ENCODE results near the gene P2RX3.

The P2RX3 gene

GRCh38 chr11:57306161-57306876, 31.8 kb upstream of the P2RX3 start:
- DNase-seq (ENCODE audit: low spot score): no peak
- Histone ChIP-seq H3K27ac (no peak overlapping the region), H3K4me3 (no peak overlapping the region)
- TF ChIP-seq, protein P1, sequence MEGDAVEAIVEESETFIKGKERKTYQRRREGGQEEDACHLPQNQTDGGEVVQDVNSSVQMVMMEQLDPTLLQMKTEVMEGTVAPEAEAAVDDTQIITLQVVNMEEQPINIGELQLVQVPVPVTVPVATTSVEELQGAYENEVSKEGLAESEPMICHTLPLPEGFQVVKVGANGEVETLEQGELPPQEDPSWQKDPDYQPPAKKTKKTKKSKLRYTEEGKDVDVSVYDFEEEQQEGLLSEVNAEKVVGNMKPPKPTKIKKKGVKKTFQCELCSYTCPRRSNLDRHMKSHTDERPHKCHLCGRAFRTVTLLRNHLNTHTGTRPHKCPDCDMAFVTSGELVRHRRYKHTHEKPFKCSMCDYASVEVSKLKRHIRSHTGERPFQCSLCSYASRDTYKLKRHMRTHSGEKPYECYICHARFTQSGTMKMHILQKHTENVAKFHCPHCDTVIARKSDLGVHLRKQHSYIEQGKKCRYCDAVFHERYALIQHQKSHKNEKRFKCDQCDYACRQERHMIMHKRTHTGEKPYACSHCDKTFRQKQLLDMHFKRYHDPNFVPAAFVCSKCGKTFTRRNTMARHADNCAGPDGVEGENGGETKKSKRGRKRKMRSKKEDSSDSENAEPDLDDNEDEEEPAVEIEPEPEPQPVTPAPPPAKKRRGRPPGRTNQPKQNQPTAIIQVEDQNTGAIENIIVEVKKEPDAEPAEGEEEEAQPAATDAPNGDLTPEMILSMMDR (IDR thresholded peaks at IDR 0.05): no peak

DNA sequence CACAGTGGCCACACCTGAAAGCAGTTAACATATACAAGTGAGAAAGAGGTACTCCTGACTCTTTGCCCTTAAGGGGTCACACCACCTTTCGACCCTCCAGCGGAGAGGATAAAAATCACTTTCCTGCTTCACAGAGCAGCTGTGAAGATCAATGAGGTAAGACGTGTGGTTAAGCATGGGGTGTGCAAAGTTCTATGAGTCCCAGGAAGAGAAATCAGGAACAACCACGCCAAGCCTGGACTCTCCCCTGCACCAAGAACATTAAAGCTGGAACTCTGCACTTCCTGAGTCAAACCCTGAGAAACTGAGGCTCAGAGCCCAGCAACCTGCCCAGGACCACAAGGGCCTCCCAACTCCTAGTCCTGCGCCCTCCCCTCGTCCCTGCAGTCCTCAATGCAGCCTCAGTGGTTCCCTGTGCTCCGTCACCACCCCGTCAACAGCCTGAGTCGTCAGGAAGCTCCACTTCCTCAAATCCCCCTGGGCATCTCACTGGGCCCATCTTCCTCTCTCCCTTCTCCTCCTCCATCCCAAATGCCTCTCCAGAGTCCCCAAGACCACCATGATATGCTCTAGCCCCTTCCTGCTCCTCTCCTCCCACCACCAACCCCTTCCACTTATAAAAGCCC, 31.1 kb upstream of the P2RX3 start:
- TF ChIP-seq, protein P1 (IDR thresholded peaks at IDR 0.05): no peak
- H3K4me3 ChIP-seq: no peak overlapping the region
- no peak for DNase-seq (ENCODE audit: low spot score)
- H3K27ac ChIP-seq: peak overlapping the region in 1 of 2 donors; percentile 13

- TF ChIP-seq, protein P1 (IDR thresholded peaks at IDR 0.05): no peak
- DNase-seq (ENCODE audit: low spot score): no peak
- H3K27ac ChIP-seq: peak overlapping the region in 1 of 2 donors; percentile 13
- H3K4me3 ChIP-seq: no peak overlapping the region
Observed at GRCh38 chr11:57307666-57308270, 30.4 kb upstream of the P2RX3 start.

DNA sequence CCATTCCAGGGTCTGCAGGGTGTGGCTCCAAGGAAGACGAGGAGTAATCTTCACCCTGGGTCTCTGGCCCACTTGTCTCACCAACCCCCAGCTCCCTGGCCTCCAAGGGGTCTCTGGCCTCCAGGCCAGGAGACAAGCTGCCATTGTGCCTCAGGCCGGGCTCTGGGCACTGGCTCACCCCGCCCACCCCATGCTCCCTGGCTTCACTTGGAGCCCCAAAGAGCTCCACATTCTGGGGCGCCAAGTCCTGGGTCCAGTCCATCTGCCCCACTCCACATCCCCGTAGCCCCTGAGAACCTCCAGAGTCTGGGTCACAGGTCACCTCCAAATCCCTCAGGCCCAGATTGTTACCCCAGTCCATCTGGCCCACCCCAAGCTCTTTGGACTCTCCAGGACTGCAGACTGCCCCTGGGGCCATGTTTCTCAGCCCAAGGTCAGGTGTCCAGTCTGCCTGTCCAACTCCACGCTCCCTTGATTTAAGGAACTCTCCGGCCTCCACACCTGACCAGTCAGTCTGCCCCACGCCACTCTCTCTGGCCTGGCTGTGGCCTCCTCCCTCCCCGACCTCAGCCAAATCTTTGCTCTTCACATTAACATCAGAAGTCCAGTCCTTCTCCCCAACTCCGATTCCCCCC, 29.6 kb upstream of the P2RX3 start:
- Histone ChIP-seq H3K4me3 (peak overlapping the region; percentile 16), H3K27ac (peak overlapping the region in 1 of 2 donors; percentile 35)
- no peak for DNase-seq (ENCODE audit: low spot score)
- TF ChIP-seq, protein P1 (IDR thresholded peaks at IDR 0.05): no peak

GRCh38 chr11:57309106-57310059, 28.8 kb upstream of the P2RX3 start:
- Histone ChIP-seq H3K4me3 (peak overlapping the region; percentile 86), H3K27ac (peak overlapping the region; percentile 23 to 99)
- DNase-seq (ENCODE audit: low spot score): no peak
- TF ChIP-seq, protein P1 (IDR thresholded peaks at IDR 0.05): no peak

- Histone ChIP-seq H3K4me3 (peak overlapping the region; percentile 86), H3K27ac (peak overlapping the region; percentile 86 to 99)
- TF ChIP-seq, protein P1 (IDR thresholded peaks at IDR 0.05): no peak
- no peak for DNase-seq (ENCODE audit: low spot score)
Observed at GRCh38 chr11:57310091-57310490, 28.1 kb upstream of the P2RX3 start.

All from coronary artery (tissue), 2 donors.